ENCODE measurements around the gene KDM2A. TPM values are rescaled to one million over a fixed set of nuclear protein-coding genes. Genes with fewer than 3 reads are reported as not detected.
"Not testable (repeated sequence)": the region's sequence is repeated elsewhere in the genome, so short reads cannot be mapped to it uniquely, and the experiment has no call there.

The KDM2A gene
- total RNA-seq, 1 donor, result 67.9 TPM

- DNase-seq (ENCODE audit: low read depth in 2 of 3, low spot score in 2 of 3), result no peak
Observed at GRCh38 chr11:67230406-67230805, 111.3 kb downstream of the KDM2A start.

GRCh38 chr11:67230886-67231285 is 111.8 kb downstream of the KDM2A start:
- DNase-seq (ENCODE audit: low read depth in 2 of 3, low spot score in 2 of 3), result no peak

GRCh38 chr11:67233584-67234190 is 114.6 kb downstream of the KDM2A start:
- no peak for DNase-seq (ENCODE audit: low read depth in 2 of 3, low spot score in 2 of 3)

GRCh38 chr11:67234571-67234970 is 115.5 kb downstream of the KDM2A start:
- DNase-seq (ENCODE audit: low read depth in 2 of 3, low spot score in 2 of 3), result not testable (repeated sequence)

- DNase-seq (ENCODE audit: low read depth in 2 of 3, low spot score in 2 of 3), result no peak
Observed at GRCh38 chr11:67237574-67237973, 118.5 kb downstream of the KDM2A start.

- no peak for DNase-seq (ENCODE audit: low read depth in 2 of 3, low spot score in 2 of 3)
Observed at GRCh38 chr11:67238894-67239782, 120.1 kb downstream of the KDM2A start.

- peak; percentile 87 to 98 (median 98) for DNase-seq (ENCODE audit: low read depth in 2 of 3, low spot score in 2 of 3)
Observed at GRCh38 chr11:67239783-67240575, 120.9 kb downstream of the KDM2A start.

GRCh38 chr11:67240576-67241389 is 121.7 kb downstream of the KDM2A start:
- peak; percentile 65 to 91 (median 90) for DNase-seq (ENCODE audit: low read depth in 2 of 3, low spot score in 2 of 3)

- DNase-seq (ENCODE audit: low read depth in 2 of 3, low spot score in 2 of 3), result no peak
Observed at GRCh38 chr11:67242548-67242947, 123.5 kb downstream of the KDM2A start.

- no peak for DNase-seq (ENCODE audit: low read depth in 2 of 3, low spot score in 2 of 3)
Observed at GRCh38 chr11:67243051-67243450, 124.0 kb downstream of the KDM2A start.

- DNase-seq (ENCODE audit: low read depth in 2 of 3, low spot score in 2 of 3), result no peak
Observed at GRCh38 chr11:67245046-67245445, 126.0 kb downstream of the KDM2A start.

- DNase-seq (ENCODE audit: low read depth in 2 of 3, low spot score in 2 of 3), result no peak
Observed at GRCh38 chr11:67247946-67248550, 129.0 kb downstream of the KDM2A start.

GRCh38 chr11:67248653-67249052 is 129.6 kb downstream of the KDM2A start:
- DNase-seq (ENCODE audit: low read depth in 2 of 3, low spot score in 2 of 3), result no peak

- no peak for DNase-seq (ENCODE audit: low read depth in 2 of 3, low spot score in 2 of 3)
Observed at GRCh38 chr11:67250059-67251043, 131.3 kb downstream of the KDM2A start.

GRCh38 chr11:67251841-67252240 is 132.8 kb downstream of the KDM2A start:
- DNase-seq (ENCODE audit: low read depth in 2 of 3, low spot score in 2 of 3), result no peak

GRCh38 chr11:67252831-67253239 is 133.8 kb downstream of the KDM2A start:
- DNase-seq (ENCODE audit: low read depth in 2 of 3, low spot score in 2 of 3), result peak in 1 of 3 donors; percentile 82

- no peak for DNase-seq (ENCODE audit: low read depth in 2 of 3, low spot score in 2 of 3)
Observed at GRCh38 chr11:67253872-67254624, 135.0 kb downstream of the KDM2A start.

- DNase-seq (ENCODE audit: low read depth in 2 of 3, low spot score in 2 of 3), result no peak
Observed at GRCh38 chr11:67254798-67255197, 135.7 kb downstream of the KDM2A start.
